HepG2 (cell line): ENCODE data around the gene TUT4. TPM values are rescaled to one million over a fixed set of nuclear protein-coding genes. Genes with fewer than 3 reads are reported as not detected.
A peak's percentile ranks its signal among the peaks of the same experiment; 100 is the strongest.

Source experiments
- CHCHD3 ChIP-seq: sonication (generic); formaldehyde crosslinking; IDR thresholded peaks from 2 replicates; pipeline ENCODE4 v1.8.0; 2022; ENCODE audit warnings: mild to moderate bottlenecking, missing genetic modification reagents, moderate library complexity
- DR1 ChIP-seq: sonication (generic); formaldehyde crosslinking; IDR thresholded peaks from 2 replicates; pipeline ENCODE4 v1.8.0; 2021; ENCODE audit warnings: mild to moderate bottlenecking, missing genetic modification reagents, inconsistent platforms
- EP300 ChIP-seq, 3 experiments: sonication (generic) in 1 of 3; formaldehyde crosslinking in 1 of 3; IDR thresholded peaks; 2 replicates each; pipeline versions ENCODE4 v1.5.1 to v1.6.1; 2011 to 2020; ENCODE audit warnings: low read depth in 2 of 3, low read length in 2 of 3, borderline replicate concordance in 1 of 3, improper control_type of control experiment in 1 of 3, mild to moderate bottlenecking in 1 of 3, missing genetic modification reagents in 1 of 3, moderate library complexity in 1 of 3
- FOSL2 ChIP-seq: sonication (generic); formaldehyde crosslinking; IDR thresholded peaks from 2 replicates; pipeline ENCODE4 v1.4.0; 2020; ENCODE audit warnings: missing genetic modification reagents
- HDAC2 ChIP-seq: sonication (generic); formaldehyde crosslinking; IDR thresholded peaks from 2 replicates; pipeline ENCODE4 v1.4.0; 2020; ENCODE audit warnings: missing genetic modification reagents
- HHEX ChIP-seq: IDR thresholded peaks from 2 replicates; pipeline ENCODE4 v1.6.1; 2016; ENCODE audit warnings: control low read depth
- HNRNPL ChIP-seq: fragments of 200-400 bp; formaldehyde crosslinking; IDR thresholded peaks from 2 replicates; pipeline ENCODE4 v1.6.1; 2017; ENCODE audit warnings: mild to moderate bottlenecking, low read depth, low read length
- IRX3 ChIP-seq: sonication (generic); formaldehyde crosslinking; IDR thresholded peaks from 2 replicates; pipeline ENCODE4 v1.8.1; 2023; ENCODE audit warnings: mild to moderate bottlenecking, low read depth, missing genetic modification reagents, borderline replicate concordance
- JUN ChIP-seq: sonication (generic); formaldehyde crosslinking; IDR thresholded peaks from 2 replicates; pipeline ENCODE4 v1.4.0; 2020; ENCODE audit warnings: mild to moderate bottlenecking, missing genetic modification reagents
- MBNL3 ChIP-seq: fragments of 250-450 bp; sonication (Bioruptor Pico); conservative IDR thresholded peaks from 2 replicates; pipeline ENCODE4 v1.8.0; 2022; ENCODE audit warnings: mild to moderate bottlenecking, inconsistent platforms
- MIER2 ChIP-seq: IDR thresholded peaks from 2 replicates; pipeline ENCODE4 v1.6.1; 2016; ENCODE audit warnings: missing biosample characterization, missing genetic modification reagents
- NCOR1 ChIP-seq: fragments of 200-600 bp; sonication (generic); IDR thresholded peaks from 2 replicates; pipeline ENCODE4 v1.7.0; 2017; ENCODE audit warnings: antibody characterized with exemption, low read length, borderline replicate concordance
- NKX3-1 ChIP-seq: sonication (generic); formaldehyde crosslinking; IDR thresholded peaks from 2 replicates; pipeline ENCODE4 v1.5.0; 2020; ENCODE audit warnings: missing genetic modification reagents
- NRL ChIP-seq: sonication (generic); formaldehyde crosslinking; IDR thresholded peaks from 2 replicates; pipeline ENCODE4 v1.5.0; 2020; ENCODE audit warnings: missing genetic modification reagents, mild to moderate bottlenecking, moderate library complexity, borderline replicate concordance
- PHF20 ChIP-seq: sonication (generic); formaldehyde crosslinking; IDR thresholded peaks from 2 replicates; pipeline ENCODE4 v1.5.0; 2020; ENCODE audit warnings: mild to moderate bottlenecking, missing genetic modification reagents
- RAD21 ChIP-seq: fragments of 450-650 bp; formaldehyde crosslinking; IDR thresholded peaks from 2 replicates; pipeline ENCODE4 v1.5.0; 2020; ENCODE audit warnings: mild to moderate bottlenecking
- RBAK ChIP-seq: sonication (generic); formaldehyde crosslinking; IDR thresholded peaks from 2 replicates; pipeline ENCODE4 v1.5.1; 2020; ENCODE audit warnings: mild to moderate bottlenecking, missing genetic modification reagents
- SMAD3 ChIP-seq: sonication (generic); formaldehyde crosslinking; IDR thresholded peaks from 2 replicates; pipeline ENCODE4 v1.4.0; 2020; ENCODE audit warnings: missing genetic modification reagents
- TAF1 ChIP-seq: sonication (generic); formaldehyde crosslinking; IDR thresholded peaks from 2 replicates; pipeline ENCODE4 v1.4.0; 2020; ENCODE audit warnings: missing genetic modification reagents
- ZFP36L1 ChIP-seq: sonication (generic); formaldehyde crosslinking; IDR thresholded peaks from 2 replicates; pipeline ENCODE4 v1.8.0; 2022; ENCODE audit warnings: mild to moderate bottlenecking, missing genetic modification reagents, moderate library complexity
- ZMYM2 ChIP-seq: sonication (generic); formaldehyde crosslinking; IDR thresholded peaks from 2 replicates; pipeline ENCODE4 v1.8.0; 2022; ENCODE audit warnings: mild to moderate bottlenecking, missing genetic modification reagents
- ZNF225 ChIP-seq: sonication (generic); formaldehyde crosslinking; IDR thresholded peaks from 2 replicates; pipeline ENCODE4 v1.4.0; 2020; ENCODE audit warnings: mild to moderate bottlenecking, missing genetic modification reagents
- ZNF256 ChIP-seq: sonication (generic); formaldehyde crosslinking; conservative IDR thresholded peaks from 2 replicates; pipeline ENCODE4 v1.4.0; 2020; ENCODE audit warnings: missing genetic modification reagents
- ZNF367 ChIP-seq: sonication (generic); formaldehyde crosslinking; IDR thresholded peaks from 2 replicates; pipeline ENCODE4 v1.4.0; 2020; ENCODE audit warnings: missing genetic modification reagents, borderline replicate concordance
- ZNF605 ChIP-seq: sonication (generic); formaldehyde crosslinking; IDR thresholded peaks from 2 replicates; pipeline ENCODE4 v1.8.0; 2022; ENCODE audit warnings: mild to moderate bottlenecking, missing genetic modification reagents
- ZNF644 ChIP-seq: IDR thresholded peaks from 2 replicates; pipeline ENCODE4 v1.6.1; 2016; ENCODE audit warnings: low read depth
- ZNF775 ChIP-seq: sonication (generic); formaldehyde crosslinking; IDR thresholded peaks from 2 replicates; pipeline ENCODE4 v1.4.0; 2020; ENCODE audit warnings: missing genetic modification reagents, mild to moderate bottlenecking, moderate library complexity, borderline replicate concordance
- ZNF792 ChIP-seq: IDR thresholded peaks from 2 replicates; pipeline ENCODE4 v1.6.1; 2016
- polyA plus RNA-seq, 8 experiments: library from polyadenylated mRNA; depleted of rRNA in 3 of 8; stranded (reverse) in 7 of 8; unstranded in 1 of 8; fragments of >200 nt; fragmentation: Illumina TruSeq in 4 of 8; extraction: Trizol in 4 of 8; gene quantifications; 2 replicates each; pipeline versions ENCODE4 v1.2.1 to v1.2.3, GENCODE V29; 2011 to 2016; ENCODE audit warnings: low read depth in 4 of 8, missing spikeins in 1 of 8, mixed read lengths in 1 of 8; ENCODE audit not compliant: insufficient read depth in 1 of 8
- total RNA-seq, 5 experiments: library from RNA; depleted of rRNA; stranded (reverse); fragments of >200 nt; fragmentation: Illumina TruSeq; extraction: Trizol; gene quantifications; 2 replicates each; pipeline ENCODE4 v1.2.3, GENCODE V29; 2016; ENCODE audit warnings: low read depth in 1 of 5
- TF ChIP-seq, protein P1 (sequence below): sonication (generic); formaldehyde crosslinking; IDR thresholded peaks from 2 replicates; pipeline ENCODE4 v1.5.1; 2020; ENCODE audit warnings: missing genetic modification reagents, mild to moderate bottlenecking, borderline replicate concordance
- TF ChIP-seq, protein P2 (sequence below): sonication (generic); formaldehyde crosslinking; IDR thresholded peaks from 2 replicates; pipeline ENCODE4 v1.8.1; 2023; ENCODE audit warnings: missing genetic modification reagents, inconsistent platforms, borderline replicate concordance
- TF ChIP-seq, protein P3 (sequence below): IDR thresholded peaks from 2 replicates; pipeline ENCODE4 v1.6.1; 2016; ENCODE audit warnings: low read depth

Gene TUT4
- total and polyA plus RNA-seq, 2 of the 13 experiments (the other 11 are each of a cell fraction or from before 2014, with no cell fraction given), result 44.7 to 53.5 TPM

DNA sequence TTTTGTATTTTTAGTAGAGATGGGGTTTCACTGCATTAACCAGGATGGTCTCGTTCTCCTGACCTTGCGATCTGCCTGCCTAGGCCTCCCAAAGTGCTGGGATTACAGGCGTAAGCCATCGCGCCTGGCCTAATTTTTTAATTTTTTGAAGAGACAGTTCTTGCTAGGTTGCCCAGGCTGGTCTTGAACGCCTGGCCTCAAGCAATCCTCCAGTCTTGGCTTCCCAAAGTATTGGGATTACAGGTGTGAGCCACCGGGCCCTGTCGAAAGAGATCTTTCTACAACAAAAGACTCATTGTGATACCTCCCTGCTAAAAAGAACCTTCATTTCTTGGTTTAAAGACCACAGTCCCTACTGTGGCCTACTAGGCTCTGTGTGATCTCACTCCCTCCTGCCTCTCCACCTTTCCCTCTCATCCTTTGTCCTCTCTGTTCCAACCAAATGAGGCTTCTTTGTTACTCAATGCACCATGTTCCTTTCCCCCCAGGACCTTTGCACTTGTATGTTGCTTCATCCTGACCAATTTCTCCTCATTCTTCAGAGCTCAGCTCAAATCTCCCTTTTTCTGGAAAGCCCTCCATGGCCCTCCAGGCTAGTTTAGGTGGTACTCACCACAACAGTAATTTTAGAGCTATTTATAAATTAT lies 47.8 kb upstream of the TUT4 start (continued):
- TF ChIP-seq, protein P1, sequence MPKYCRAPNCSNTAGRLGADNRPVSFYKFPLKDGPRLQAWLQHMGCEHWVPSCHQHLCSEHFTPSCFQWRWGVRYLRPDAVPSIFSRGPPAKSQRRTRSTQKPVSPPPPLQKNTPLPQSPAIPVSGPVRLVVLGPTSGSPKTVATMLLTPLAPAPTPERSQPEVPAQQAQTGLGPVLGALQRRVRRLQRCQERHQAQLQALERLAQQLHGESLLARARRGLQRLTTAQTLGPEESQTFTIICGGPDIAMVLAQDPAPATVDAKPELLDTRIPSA, result no peak
- TF ChIP-seq FOSL2, result no peak
- TF ChIP-seq ZFP36L1 (CRISPR knock-in tag), result no peak
- TF ChIP-seq ZNF775 (CRISPR knock-in tag), result no peak
- no peak for TF ChIP-seq ZNF256
- TF ChIP-seq NKX3-1 (CRISPR knock-in tag), result no peak
- no peak for TF ChIP-seq DR1 (CRISPR knock-in tag)
- no peak for TF ChIP-seq HHEX
- TF ChIP-seq, protein P2, sequence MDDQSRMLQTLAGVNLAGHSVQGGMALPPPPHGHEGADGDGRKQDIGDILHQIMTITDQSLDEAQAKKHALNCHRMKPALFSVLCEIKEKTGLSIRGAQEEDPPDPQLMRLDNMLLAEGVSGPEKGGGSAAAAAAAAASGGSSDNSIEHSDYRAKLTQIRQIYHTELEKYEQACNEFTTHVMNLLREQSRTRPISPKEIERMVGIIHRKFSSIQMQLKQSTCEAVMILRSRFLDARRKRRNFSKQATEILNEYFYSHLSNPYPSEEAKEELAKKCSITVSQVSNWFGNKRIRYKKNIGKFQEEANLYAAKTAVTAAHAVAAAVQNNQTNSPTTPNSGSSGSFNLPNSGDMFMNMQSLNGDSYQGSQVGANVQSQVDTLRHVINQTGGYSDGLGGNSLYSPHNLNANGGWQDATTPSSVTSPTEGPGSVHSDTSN, result no peak
- no peak for TF ChIP-seq ZNF367 (CRISPR knock-in tag)
- 0 out of 2 replicates have a peak, but pooled peaks have one; percentile 22 for TF ChIP-seq ZMYM2 (CRISPR knock-in tag)
- no peak for TF ChIP-seq MIER2
- TF ChIP-seq ZNF644 (CRISPR knock-in tag), result peak; percentile 83
- no peak for TF ChIP-seq ZNF225
- TF ChIP-seq, protein P3, sequence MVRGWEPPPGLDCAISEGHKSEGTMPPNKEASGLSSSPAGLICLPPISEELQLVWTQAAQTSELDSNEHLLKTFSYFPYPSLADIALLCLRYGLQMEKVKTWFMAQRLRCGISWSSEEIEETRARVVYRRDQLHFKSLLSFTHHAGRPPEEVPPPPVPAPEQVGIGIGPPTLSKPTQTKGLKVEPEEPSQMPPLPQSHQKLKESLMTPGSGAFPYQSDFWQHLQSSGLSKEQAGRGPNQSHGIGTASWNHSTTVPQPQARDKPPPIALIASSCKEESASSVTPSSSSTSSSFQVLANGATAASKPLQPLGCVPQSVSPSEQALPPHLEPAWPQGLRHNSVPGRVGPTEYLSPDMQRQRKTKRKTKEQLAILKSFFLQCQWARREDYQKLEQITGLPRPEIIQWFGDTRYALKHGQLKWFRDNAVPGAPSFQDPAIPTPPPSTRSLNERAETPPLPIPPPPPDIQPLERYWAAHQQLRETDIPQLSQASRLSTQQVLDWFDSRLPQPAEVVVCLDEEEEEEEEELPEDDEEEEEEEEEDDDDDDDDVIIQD (CRISPR knock-in tag), result no peak
- TF ChIP-seq RAD21 (CRISPR knock-in tag), result no peak
- peak in 1 of 2 experiments; percentile 44; a peak in 1 of 4 replicates for TF ChIP-seq EP300 (IDR thresholded peaks at IDR 0.05; ENCODE audit: low read depth in 2 of 2, low read length in 2 of 2)
- no peak for TF ChIP-seq EP300 (CRISPR knock-in tag; IDR thresholded peaks at IDR 0.05; ENCODE audit: borderline replicate concordance)
- no peak for TF ChIP-seq HNRNPL
- TF ChIP-seq RBAK (CRISPR knock-in tag), result peak; percentile 70; the same call in 1 of the 2 replicates
- no peak for TF ChIP-seq MBNL3
- no peak for TF ChIP-seq ZNF605 (CRISPR knock-in tag)
- no peak for TF ChIP-seq NRL (CRISPR knock-in tag)
- no peak for TF ChIP-seq PHF20
- no peak for TF ChIP-seq SMAD3 (CRISPR knock-in tag)
- TF ChIP-seq CHCHD3 (CRISPR knock-in tag), result no peak
- no peak for TF ChIP-seq TAF1 (CRISPR knock-in tag)
- TF ChIP-seq JUN (CRISPR knock-in tag), result no peak
- peak; percentile 36; the same call in 1 of the 2 replicates for TF ChIP-seq HDAC2 (CRISPR knock-in tag)
- peak; percentile 63; the same call in 1 of the 2 replicates for TF ChIP-seq NCOR1
- TF ChIP-seq ZNF792 (CRISPR knock-in tag), result no peak
- TF ChIP-seq IRX3 (CRISPR knock-in tag), result no peak
